ENCODE measurements around the gene FNBP1L.

Gene FNBP1L

DNA sequence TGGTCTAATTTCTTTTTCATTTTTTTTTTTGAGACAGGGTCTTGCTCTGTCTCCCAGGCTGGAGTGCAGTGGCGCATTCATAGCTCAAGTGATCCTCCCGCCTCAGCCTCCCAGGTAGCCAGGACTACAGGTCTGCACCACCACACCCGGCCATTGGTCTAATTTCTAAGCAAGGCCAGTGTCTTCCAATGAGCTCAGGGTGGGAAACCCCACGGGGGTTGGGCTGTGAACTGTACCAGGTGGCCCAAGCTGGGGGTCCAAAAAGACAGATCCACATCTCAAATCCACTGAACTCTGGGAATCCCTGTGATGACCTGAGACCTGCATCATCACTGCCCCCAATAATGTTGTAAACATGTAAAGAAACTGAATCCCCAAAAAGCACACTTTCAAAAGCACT lies 154.2 kb downstream of the FNBP1L start:
- no peak overlapping the region for H3K4ac ChIP-seq (ENCODE audit: low read depth, low read length)
- no peaks in the 10 kb centered on the region for H3K36me3 ChIP-seq (ENCODE audit: control insufficient read depth, insufficient read depth, low read length)

GRCh38 chr1:93603106-93603505 lies 155.2 kb downstream of the FNBP1L start:
- no peaks in the 10 kb centered on the region for H3K36me3 ChIP-seq (ENCODE audit: control insufficient read depth, insufficient read depth, low read length)
- no peak for DNase-seq
- H3K56ac ChIP-seq (ENCODE audit: low read length): no peak overlapping the region
- H2BK15ac ChIP-seq (replicated peaks; ENCODE audit: low read depth): no peak overlapping the region
- peaks cover 65% of the 10 kb centered on the region for H3K79me2 ChIP-seq (ENCODE audit: control insufficient read depth, insufficient read depth, low read length)
- H4K5ac ChIP-seq (ENCODE audit: low read length): no peak overlapping the region
- no peak overlapping the region for H2AK5ac ChIP-seq (ENCODE audit: low read length)
- no peak overlapping the region for H3K9ac ChIP-seq (ENCODE audit: low read length)
- H3K23ac ChIP-seq (ENCODE audit: low read length): no peak overlapping the region
- no peak overlapping the region for H2BK5ac ChIP-seq (ENCODE audit: low read length)
- H2BK120ac ChIP-seq (ENCODE audit: low read depth, low read length): no peak overlapping the region
- peak overlapping the region; percentile 65 for H3K4ac ChIP-seq (ENCODE audit: low read depth, low read length)
- H3K18ac ChIP-seq (ENCODE audit: low read length): no peak overlapping the region
- H4K8ac ChIP-seq (ENCODE audit: low read depth, low read length): no peak overlapping the region
- H3K79me1 ChIP-seq (ENCODE audit: low read length): peaks cover 56% of the 10 kb centered on the region
- no peak overlapping the region for H3K4me2 ChIP-seq (ENCODE audit: low read length)
- H3K4me1 ChIP-seq (ENCODE audit: control insufficient read depth, low read depth, low read length): peaks cover 11% of the 10 kb centered on the region
- H3K27me3 ChIP-seq (ENCODE audit: insufficient read depth, low read length, poor library complexity): no peaks in the 10 kb centered on the region
- no CpG with 5 or more reads among the region's 3 CpGs for WGBS (ENCODE audit: extremely low coverage, insufficient coverage, low lambda C conversion rate)
- no peak overlapping the region for H3K4me3 ChIP-seq (ENCODE audit: low read length)
- H3K27ac ChIP-seq (ENCODE audit: low read depth, low read length): no peak overlapping the region

More for the DNA sequence above, 154.2 kb downstream of the FNBP1L start:
- Histone ChIP-seq H3K23ac (ENCODE audit: low read length) (no peak overlapping the region), H4K8ac (ENCODE audit: low read depth, low read length) (no peak overlapping the region), H4K5ac (ENCODE audit: low read length) (no peak overlapping the region), H3K4me3 (ENCODE audit: low read length) (no peak overlapping the region), H3K79me2 (ENCODE audit: control insufficient read depth, insufficient read depth, low read length) (peaks cover 63% of the 10 kb centered on the region), H3K56ac (ENCODE audit: low read length) (no peak overlapping the region), H2AK5ac (ENCODE audit: low read length) (no peak overlapping the region), H3K9ac (ENCODE audit: low read length) (no peak overlapping the region), H3K18ac (ENCODE audit: low read length) (no peak overlapping the region), H2BK120ac (ENCODE audit: low read depth, low read length) (no peak overlapping the region), H3K27ac (ENCODE audit: low read depth, low read length) (no peak overlapping the region), H3K4me2 (ENCODE audit: low read length) (no peak overlapping the region), H2BK15ac (replicated peaks; ENCODE audit: low read depth) (no peak overlapping the region), H3K79me1 (ENCODE audit: low read length) (peaks cover 56% of the 10 kb centered on the region), H3K27me3 (ENCODE audit: insufficient read depth, low read length, poor library complexity) (no peaks in the 10 kb centered on the region), H3K4me1 (ENCODE audit: control insufficient read depth, low read depth, low read length) (peaks cover 10% of the 10 kb centered on the region), H2BK5ac (ENCODE audit: low read length) (no peak overlapping the region)
- no peak for DNase-seq
- WGBS (ENCODE audit: extremely low coverage, insufficient coverage, low lambda C conversion rate): no CpG with 5 or more reads among the region's 4 CpGs

GRCh38 chr1:93603601-93604000 lies 155.7 kb downstream of the FNBP1L start:
- H3K79me2 ChIP-seq (ENCODE audit: control insufficient read depth, insufficient read depth, low read length): peaks cover 67% of the 10 kb centered on the region
- H3K9ac ChIP-seq (ENCODE audit: low read length): no peak overlapping the region
- no peak overlapping the region for H3K4me3 ChIP-seq (ENCODE audit: low read length)
- H3K23ac ChIP-seq (ENCODE audit: low read length): no peak overlapping the region
- H2AK5ac ChIP-seq (ENCODE audit: low read length): no peak overlapping the region
- no peak overlapping the region for H2BK5ac ChIP-seq (ENCODE audit: low read length)
- no peak overlapping the region for H3K27ac ChIP-seq (ENCODE audit: low read depth, low read length)
- no peaks in the 10 kb centered on the region for H3K36me3 ChIP-seq (ENCODE audit: control insufficient read depth, insufficient read depth, low read length)
- no peak overlapping the region for H4K8ac ChIP-seq (ENCODE audit: low read depth, low read length)
- H3K27me3 ChIP-seq (ENCODE audit: insufficient read depth, low read length, poor library complexity): no peaks in the 10 kb centered on the region
- WGBS (ENCODE audit: extremely low coverage, insufficient coverage, low lambda C conversion rate): no CpG with 5 or more reads among the region's 4 CpGs
- H3K4me1 ChIP-seq (ENCODE audit: control insufficient read depth, low read depth, low read length): peaks cover 13% of the 10 kb centered on the region
- no peak overlapping the region for H2BK120ac ChIP-seq (ENCODE audit: low read depth, low read length)
- H3K56ac ChIP-seq (ENCODE audit: low read length): no peak overlapping the region
- H4K5ac ChIP-seq (ENCODE audit: low read length): no peak overlapping the region
- H3K79me1 ChIP-seq (ENCODE audit: low read length): peaks cover 57% of the 10 kb centered on the region
- no peak overlapping the region for H3K18ac ChIP-seq (ENCODE audit: low read length)
- H3K4me2 ChIP-seq (ENCODE audit: low read length): no peak overlapping the region
- no peak for DNase-seq
- H2BK15ac ChIP-seq (replicated peaks; ENCODE audit: low read depth): no peak overlapping the region
- H3K4ac ChIP-seq (ENCODE audit: low read depth, low read length): peak overlapping the region; percentile 65

Small RNA genes within 50 kb of the gene (small RNA-seq; reads per million reads assigned to genes)
- gene RNA5SP53 (ENCODE audit: insufficient read depth): 1.3 reads per million
